Stimulated activated CD4-positive, alpha-beta T cell treated with anti-CD3 and anti-CD28 coated beads, Interleukin-1b, Interleukin-23, amount 100 ng/mL, for 1 hour (primary cell): ENCODE measurements around the gene LIMS2.

Source experiments
- DNase-seq, 2 donors: peaks; one replicate each; pipeline ENCODE4 v3.0.0-alpha.2; 2020; ENCODE audit warnings: low read depth in 2 of 2

The LIMS2 gene

GRCh38 chr2:127622561-127623387, 52.6 kb downstream of the LIMS2 start:
- no peak for DNase-seq

- no peak for DNase-seq
Observed at GRCh38 chr2:127621981-127622431, 53.3 kb downstream of the LIMS2 start.

- DNase-seq = no peak
Observed at GRCh38 chr2:127620866-127621265, 54.5 kb downstream of the LIMS2 start.

- no peak for DNase-seq
Observed at GRCh38 chr2:127619877-127620705, 55.2 kb downstream of the LIMS2 start.

GRCh38 chr2:127619203-127619590, 56.1 kb downstream of the LIMS2 start:
- DNase-seq = no peak

- DNase-seq = no peak
Observed at GRCh38 chr2:127618551-127619202, 56.7 kb downstream of the LIMS2 start.

- DNase-seq = no peak
Observed at GRCh38 chr2:127615511-127616166, 59.7 kb downstream of the LIMS2 start.

- no peak for DNase-seq
Observed at GRCh38 chr2:127614731-127615130, 60.6 kb downstream of the LIMS2 start.

GRCh38 chr2:127614246-127614645, 61.1 kb downstream of the LIMS2 start:
- DNase-seq = no peak

- no peak for DNase-seq
Observed at GRCh38 chr2:127612111-127612822, 63.1 kb downstream of the LIMS2 start.

GRCh38 chr2:127611076-127611925, 64.0 kb downstream of the LIMS2 start:
- no peak for DNase-seq

- DNase-seq = no peak
Observed at GRCh38 chr2:127610561-127610960, 64.8 kb downstream of the LIMS2 start.

- DNase-seq = no peak
Observed at GRCh38 chr2:127609818-127610217, 65.5 kb downstream of the LIMS2 start.

- no peak for DNase-seq
Observed at GRCh38 chr2:127609031-127609751, 66.1 kb downstream of the LIMS2 start.

GRCh38 chr2:127608061-127609030, 67.0 kb downstream of the LIMS2 start:
- no peak for DNase-seq

GRCh38 chr2:127607399-127607908, 67.9 kb downstream of the LIMS2 start:
- no peak for DNase-seq

GRCh38 chr2:127606625-127607398, 68.5 kb downstream of the LIMS2 start:
- no peak for DNase-seq
